NCI-H2029 treated with DMSO at 0.1 percent for 48 hours (cell line): ENCODE measurements around the gene TRMT2A.

Experiments
- DNase-seq: peaks from one replicate; lab custom pipeline; 2025; lab: John Stamatoyannopoulos, UW

The TRMT2A gene

DNA sequence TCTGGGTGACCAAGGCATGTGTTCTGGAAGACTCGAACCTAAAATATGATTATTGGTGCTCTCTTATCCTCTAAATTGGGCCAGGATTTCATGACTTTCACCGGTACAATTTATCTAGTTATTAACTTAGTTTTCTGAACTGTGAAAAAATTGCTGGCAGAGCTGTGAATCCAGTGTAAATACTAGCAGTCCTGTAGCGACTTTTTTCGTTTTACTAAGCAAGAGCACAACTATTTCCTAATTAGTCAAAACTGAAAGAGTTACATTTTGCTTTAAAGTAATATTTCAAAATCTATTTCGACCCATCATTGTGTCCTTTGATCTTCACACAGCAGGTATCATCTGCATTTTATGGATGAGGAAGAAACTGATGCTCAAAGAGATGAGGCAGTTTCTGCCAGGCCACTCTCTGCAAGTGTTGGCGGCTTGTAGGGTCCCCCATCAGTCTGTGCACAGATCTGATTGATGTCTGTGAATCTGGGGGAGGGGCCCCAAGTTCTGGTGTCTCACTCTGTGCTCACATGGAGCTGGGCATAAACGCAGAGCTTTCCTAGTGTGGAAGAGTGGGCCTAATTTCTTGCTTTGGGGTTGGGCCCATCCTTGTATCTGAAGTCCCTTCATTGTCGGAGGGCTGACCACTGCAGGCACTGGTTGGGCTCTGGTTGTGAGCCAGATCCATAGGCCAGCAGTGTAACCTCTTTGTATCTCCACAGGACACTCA, 1.4 kb upstream of the TRMT2A start:
- DNase-seq: no peak

DNA sequence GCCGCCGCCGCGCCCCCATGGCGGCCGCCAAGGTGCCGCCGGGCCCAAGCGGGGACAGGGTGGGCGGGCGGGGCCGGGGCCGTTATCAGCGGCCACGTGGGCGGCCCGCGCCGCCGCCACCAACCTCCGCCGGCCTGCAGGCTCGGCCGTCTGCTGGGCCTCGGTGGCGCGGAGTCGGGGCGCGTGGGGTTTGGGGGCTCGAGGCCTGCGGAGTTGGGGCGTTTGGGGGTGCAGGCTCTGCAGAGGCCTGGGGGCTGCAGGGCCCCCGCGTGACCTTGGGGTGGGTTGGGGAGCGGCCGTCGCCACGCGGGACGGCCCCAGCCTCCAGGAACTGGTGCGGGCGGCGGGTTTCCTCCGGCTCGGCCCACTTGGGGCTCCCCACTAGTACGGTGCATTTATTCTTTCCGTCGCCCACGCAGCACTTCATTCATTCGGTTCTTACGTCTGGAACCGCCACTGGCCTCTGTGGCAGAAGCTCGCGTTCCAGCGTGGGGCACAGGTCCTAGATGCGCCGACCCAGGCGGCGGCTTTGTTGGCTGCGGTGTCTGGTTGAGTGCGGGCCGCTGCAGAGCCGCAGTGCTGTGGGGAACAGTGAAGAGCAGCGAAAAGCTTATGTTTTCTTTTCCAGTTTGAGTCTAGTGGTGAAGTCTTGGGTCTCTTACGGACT, 740 bp upstream of the TRMT2A start:
- no peak for DNase-seq

DNA sequence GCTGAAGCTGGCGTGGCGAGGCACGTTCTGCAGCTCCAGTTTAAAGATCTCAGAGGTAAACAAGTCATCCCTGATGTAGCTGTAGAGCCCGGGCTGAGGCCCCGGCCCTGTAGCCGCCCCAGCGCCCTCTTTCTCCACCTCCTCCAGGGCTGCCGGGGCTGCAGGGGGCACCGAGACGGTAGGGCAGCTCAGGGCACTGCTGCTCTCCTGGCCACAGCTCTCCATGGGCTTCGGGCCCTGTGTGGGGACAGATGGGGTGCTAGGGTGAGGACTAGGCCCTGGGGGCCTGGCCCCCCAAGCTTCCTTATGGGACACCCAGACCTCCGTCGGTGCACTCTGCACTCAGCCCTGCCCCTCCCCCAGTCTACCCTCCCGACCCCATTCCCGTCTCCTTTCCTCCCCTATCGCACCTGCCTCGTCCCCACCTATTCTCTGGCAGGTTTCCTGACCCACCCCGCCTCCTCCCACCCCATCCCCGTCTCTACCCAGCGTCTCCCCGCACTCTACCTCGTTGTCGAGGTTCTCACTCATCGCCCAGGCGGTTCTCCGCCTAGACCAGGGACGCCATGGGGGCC, 563 bp downstream of the TRMT2A start:
- no peak for DNase-seq

DNA sequence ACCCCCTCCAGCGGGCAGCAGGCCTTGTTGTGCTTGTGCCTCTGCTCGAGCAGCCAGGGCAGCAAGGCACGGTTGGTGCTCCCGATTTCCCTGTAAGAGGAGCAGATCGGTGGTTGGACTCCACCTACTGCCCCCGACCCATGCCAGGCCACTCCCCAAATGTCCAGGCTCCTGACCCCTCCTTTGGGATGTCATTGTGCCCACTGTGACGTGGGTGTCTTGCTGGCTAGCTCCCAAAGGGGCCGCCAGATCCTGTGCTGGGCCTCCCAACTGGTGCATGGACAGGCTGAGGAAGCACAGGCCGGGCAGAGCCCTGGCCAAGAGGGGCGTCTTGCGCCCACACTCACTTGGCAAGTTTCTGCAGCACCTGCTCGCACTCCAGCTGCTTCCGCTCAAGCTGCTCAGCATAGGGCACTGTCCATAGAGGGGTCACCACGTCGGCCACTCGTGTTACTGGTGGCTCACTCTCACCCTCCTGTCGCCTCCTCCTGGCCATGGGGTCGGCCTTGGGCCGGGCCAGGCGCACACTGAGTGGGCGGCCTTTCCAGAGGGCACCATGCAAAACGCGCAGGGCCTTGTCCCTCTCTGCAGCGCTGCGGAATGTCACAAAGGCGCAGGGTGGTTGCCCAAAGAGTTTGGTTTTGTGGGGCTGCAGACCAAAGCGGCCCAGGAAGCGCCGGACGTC, 1.2 kb downstream of the TRMT2A start, which contains the start of gene RANBP1:
TSS of gene RANBP1 (plus strand) at position 414 of the 685 bp plus-strand sequence. CDS start at position 495, 81 bp downstream.
- DNase-seq: no peak

- DNase-seq: no peak
Measured at GRCh38 chr22:20114506-20115475, 2.2 kb downstream of the TRMT2A start.

DNA sequence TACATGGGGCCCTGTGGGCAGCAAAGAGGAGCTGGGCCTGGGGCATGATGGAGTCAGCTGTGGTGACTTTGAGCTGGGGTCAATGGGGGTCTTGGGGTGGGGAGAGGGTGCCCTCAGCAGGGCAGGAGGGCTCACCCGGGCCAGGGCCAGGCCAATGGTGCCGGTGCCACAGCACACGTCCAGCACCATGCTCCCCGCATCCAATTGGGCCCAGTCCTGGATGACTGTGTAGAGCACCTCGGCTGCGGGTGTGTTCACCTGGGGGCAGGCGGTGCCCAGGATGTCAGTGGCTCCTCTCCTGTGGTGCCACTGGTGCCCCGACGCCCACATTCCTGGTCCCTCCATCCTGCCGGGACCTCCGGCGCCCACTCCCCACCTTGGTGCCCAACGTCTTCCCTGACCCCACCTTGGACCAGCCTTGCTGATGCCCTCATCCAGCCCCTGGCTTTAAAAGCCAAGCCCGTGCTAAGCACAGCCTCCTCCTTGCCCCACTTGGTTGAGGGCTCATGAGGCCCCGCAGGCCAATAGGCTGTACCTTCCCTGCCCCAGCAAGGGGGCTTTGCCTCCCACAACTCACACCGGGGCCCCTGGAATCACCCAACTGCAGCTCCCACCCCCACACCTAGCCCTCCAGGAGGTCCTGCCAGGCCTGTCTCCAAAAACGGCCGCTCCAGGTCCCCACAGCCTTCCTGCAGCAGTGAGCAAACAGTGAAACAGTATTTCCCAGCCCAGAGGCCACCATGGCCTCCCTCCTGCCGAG, 3.3 kb downstream of the TRMT2A start:
- DNase-seq: no peak

- no peak for DNase-seq
Measured at GRCh38 chr22:20112623-20113511, 4.2 kb downstream of the TRMT2A start.

DNA sequence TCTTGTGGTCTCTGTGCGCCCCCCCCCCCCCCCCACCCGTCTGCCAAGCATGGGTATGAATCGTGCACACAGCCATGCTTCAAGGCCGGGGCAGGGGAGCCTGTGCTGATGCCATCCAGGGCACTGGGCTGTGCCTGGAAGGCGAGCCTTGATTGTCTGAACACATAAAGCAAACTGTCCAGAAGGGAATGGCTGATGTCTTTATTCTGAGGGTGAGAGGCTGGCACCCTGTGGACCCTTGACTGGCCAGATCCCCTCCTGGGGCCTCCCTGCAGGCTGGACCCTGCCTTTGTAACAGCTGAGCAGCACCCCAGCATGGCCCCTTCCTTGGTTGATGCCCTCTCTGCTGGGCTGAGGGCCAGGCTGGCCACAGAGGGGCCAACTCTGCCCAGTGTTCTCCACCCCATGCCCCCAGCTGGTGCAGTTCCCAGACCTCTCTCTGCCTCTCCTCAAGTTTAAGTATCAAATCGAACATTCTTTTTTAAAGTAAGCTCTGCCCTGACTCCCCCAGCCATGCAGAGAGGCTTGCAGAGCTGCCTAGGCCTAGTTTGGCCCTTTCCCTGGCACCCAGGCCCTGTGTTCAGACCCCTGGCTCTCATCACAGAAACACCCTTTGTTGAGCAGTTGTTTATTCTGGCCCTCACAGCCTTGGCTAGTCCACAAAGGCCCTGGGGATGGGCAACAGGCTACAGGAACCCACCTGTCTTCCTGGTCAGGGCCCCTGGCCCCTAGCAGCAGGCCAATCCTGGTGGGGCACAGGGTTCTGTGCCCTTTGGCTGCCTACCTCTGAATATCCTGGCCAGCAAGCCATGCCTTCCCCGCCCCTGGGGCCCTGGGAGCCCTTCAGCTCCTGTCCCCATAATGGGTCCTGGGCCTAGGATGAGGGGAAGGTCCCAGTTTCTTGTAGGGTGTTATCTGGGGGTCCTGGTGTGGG, 5.1 kb downstream of the TRMT2A start:
- DNase-seq: no peak

DNA sequence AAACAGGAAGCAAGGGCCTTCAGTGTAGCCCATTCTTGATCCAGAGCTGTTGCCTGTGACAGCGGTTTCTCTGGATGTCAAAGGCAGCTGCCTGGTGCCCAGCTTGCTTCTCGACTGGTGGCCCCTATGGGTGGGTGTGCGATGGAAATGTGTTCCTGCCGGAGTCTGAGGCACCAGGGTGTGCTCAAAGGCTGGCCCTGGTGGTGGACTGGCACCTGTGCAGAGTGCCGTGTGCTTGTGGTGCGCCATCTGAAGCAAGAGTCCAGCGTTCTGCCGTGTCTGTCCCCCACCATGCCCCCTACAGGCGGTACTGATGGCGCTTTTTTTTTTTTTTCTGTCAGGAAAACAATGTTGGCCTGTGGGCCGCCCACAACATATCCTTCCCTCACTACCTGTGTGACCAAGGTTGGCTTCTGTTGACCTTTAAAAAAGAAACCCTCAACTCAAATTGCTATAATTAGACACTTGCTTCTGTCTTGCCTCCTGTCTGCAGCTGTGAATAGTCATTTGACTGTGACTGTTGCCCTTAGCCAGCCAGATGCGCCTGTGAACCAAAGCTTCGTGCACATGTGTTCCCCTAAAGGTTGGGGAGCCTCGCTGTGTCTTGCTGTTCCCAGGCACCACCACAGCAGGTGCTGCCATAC, 5.9 kb downstream of the TRMT2A start:
- DNase-seq: no peak

- DNase-seq: no peak
Measured at GRCh38 chr22:20110359-20110985, 6.6 kb downstream of the TRMT2A start.

- DNase-seq: no peak
Measured at GRCh38 chr22:20109411-20110358, 7.3 kb downstream of the TRMT2A start.

GRCh38 chr22:20108757-20109230, 8.2 kb downstream of the TRMT2A start:
- DNase-seq: no peak

DNA sequence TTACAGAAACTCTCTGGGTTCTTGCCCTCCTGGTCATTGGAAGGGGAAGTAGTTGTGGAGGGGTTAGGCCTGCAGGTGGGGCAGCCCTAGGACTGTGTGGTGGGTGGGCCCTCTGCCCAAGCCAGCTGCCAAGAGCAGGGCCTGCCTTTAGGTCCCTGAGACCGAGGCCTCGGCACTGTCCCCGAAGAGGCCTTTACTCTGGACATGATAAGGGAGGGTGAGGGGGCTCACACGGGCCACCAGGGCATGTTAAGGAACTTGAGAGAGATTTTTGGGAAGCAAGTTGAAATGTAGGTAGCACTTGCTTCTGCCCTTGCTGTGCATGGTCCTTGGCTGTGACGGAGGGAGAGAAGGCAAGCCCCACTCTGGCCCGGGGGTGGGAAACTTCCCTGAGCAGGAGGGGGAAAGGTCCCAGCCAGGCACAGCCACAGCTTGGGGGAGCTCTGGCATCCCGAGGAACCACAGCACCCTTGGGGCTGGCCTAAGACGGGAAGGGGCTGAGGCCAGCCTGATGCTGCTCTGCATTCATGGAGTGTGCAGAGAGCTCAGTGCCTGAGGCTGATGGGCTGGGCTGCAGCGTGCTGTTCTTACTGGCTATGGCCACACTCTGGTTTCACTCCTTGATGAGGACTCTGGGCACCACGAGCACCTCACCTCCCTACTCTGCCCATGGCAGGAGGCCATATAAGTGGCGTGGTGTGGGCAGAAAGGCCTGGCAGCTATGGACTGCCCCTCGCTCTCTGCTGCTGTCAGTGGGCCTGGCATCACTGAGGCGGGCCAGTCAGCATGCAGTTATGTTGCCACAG, 8.9 kb downstream of the TRMT2A start:
- no peak for DNase-seq

DNA sequence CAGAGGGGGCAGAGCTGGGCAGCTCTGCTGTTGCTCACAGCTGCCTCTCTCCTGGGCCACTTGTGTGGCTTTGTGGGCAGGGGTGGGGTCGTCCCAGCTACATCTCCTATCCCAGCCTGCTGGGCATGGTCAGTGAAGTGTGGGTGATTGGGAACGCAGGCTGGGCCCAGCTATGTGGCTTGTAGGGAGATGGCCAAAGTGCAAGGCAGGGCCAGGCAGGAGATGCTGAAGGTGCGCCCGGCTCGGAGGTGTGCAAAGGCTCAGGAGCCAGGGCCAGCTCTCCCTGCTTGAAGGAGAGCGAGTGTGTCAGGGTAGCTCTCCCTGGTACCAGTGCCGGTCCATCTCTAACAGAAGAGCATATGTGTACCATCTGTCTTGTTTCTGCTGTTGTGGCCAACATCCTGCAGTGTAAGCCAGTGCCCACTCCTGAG, 9.5 kb downstream of the TRMT2A start:
- DNase-seq: no peak

DNA sequence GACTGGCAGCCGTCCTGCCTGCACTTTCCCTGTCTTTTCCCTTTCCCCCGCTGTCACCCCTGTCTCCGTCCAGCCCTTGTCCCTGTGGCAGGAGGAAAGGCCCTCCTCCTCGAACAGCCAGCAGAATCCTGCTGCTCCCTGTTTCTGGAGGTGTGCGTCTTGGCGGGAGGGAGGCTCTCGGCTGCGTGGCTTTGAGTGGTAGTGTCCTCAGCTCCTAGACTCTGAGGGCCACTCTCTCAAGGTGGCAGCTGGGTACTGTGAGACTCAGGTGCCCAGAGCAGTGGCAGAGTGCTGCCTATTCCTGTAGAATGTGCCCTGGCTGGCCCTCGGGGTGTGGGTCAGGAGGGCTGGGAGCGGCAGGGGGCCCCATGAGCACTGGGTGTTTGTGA, 10.2 kb downstream of the TRMT2A start:
- no peak for DNase-seq
